Activated CD8-positive, alpha-beta memory T cell treated with anti-CD3 and anti-CD28 coated beads, Interleukin-2, amount 10 ng/mL, durations not matched to agents 7 days and 5 days (primary cell): ENCODE measurements around the gene GLRX3. TPM values are rescaled to one million over a fixed set of nuclear protein-coding genes. Genes with fewer than 3 reads are reported as not detected.
"Not testable (repeated sequence)": the region's sequence is repeated elsewhere in the genome, so short reads cannot be mapped to it uniquely, and the experiment has no call there.

Experiments
- ATAC-seq: fragments of 150-1000 bp; cut with Tn5 transposase; one replicate; pipeline ENCODE4 v1.10.0; 2021; ENCODE audit warnings: moderate library complexity
- CTCF ChIA-PET: fragments of 350-600 bp; sonication (Branson Sonifier 250); formaldehyde crosslinking; loops from one replicate; lab custom pipeline; 2021; ENCODE audit warnings: antibody characterized with exemption; lab: Charles Lee
- DNase-seq: peaks from one replicate; pipeline ENCODE4 v3.0.0-alpha.2; 2020
- H3K27ac Mint-ChIP-seq: one replicate; pipeline ENCODE4 v1.8.0; 2021; ENCODE audit warnings: mild to moderate bottlenecking, mixed read lengths
- H3K27me3 Mint-ChIP-seq: one replicate; pipeline ENCODE4 v1.8.0; 2021; ENCODE audit warnings: mixed read lengths
- H3K36me3 Mint-ChIP-seq: one replicate; pipeline ENCODE4 v1.8.0; 2021; ENCODE audit warnings: mild to moderate bottlenecking, mixed read lengths
- H3K4me1 Mint-ChIP-seq: one replicate; pipeline ENCODE4 v1.8.0; 2021; ENCODE audit warnings: mixed read lengths
- H3K4me3 Mint-ChIP-seq: one replicate; pipeline ENCODE4 v1.8.0; 2021; ENCODE audit warnings: mild to moderate bottlenecking, moderate library complexity, mixed read lengths
- H3K9me3 Mint-ChIP-seq: one replicate; pipeline ENCODE4 v1.8.0; 2022; ENCODE audit warnings: low read depth, mixed read lengths
- total RNA-seq, 2 experiments: library from RNA; stranded (reverse); gene quantifications; one replicate each; pipeline ENCODE4 v1.2.3, GENCODE V29; 2021

The GLRX3 gene
- total RNA-seq, 2 experiments from 2014 or later = 65.0 to 89.7 TPM

GRCh38 chr10:130194194-130194990, 58.2 kb downstream of the GLRX3 start:
- Mint-ChIP-seq H3K36me3 (no peaks in the 10 kb centered on the region), H3K27me3 (peaks cover 9% of the 10 kb centered on the region), H3K27ac (no peak overlapping the region), H3K4me1 (peaks cover 4% of the 10 kb centered on the region), H3K4me3 (no peak overlapping the region), H3K9me3 (no peaks in the 10 kb centered on the region)
- CTCF ChIA-PET = no interaction called here
- DNase-seq (no peak), ATAC-seq (no peak)

- DNase-seq (no peak), ATAC-seq (no peak)
- Mint-ChIP-seq H3K36me3 (no peaks in the 10 kb centered on the region), H3K27me3 (peaks cover 9% of the 10 kb centered on the region), H3K9me3 (no peaks in the 10 kb centered on the region), H3K4me1 (peaks cover 3% of the 10 kb centered on the region), H3K27ac (no peak overlapping the region), H3K4me3 (no peak overlapping the region)
- CTCF ChIA-PET = no interaction called here
These were observed 58.9 kb downstream of the GLRX3 start for GRCh38 chr10:130194991-130195645.

DNA sequence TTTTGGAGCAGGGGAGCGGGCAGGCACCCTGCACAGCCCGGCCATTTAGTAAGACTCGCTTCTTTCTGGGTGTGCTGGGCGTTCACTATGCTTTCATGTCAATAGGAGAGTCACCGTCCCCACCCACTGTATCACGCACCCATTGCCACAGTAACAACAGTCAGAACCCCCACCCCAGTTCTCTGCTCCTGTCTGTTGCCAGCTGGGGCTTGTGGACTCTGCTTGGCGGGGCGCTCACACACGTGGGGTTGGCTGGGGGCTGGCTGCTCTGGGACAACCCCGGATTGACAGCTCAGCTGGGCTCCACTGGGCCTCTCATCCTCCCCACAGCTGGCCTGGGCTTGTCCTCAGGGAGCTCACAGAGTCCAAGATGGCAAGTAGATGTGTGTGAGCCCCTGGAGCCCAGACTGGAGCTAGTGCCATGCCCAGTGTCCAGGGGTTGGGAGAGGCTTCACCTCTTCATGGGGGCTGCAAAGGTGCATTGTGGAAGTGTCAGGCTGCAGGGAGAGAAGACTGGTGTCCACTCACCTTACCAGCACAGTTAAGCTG, 59.6 kb downstream of the GLRX3 start:
- no peak overlapping the region for H3K27ac Mint-ChIP-seq
- H3K4me1 Mint-ChIP-seq = peaks cover 3% of the 10 kb centered on the region
- DNase-seq (no peak), ATAC-seq (no peak)
- H3K36me3 Mint-ChIP-seq = no peaks in the 10 kb centered on the region
- no peaks in the 10 kb centered on the region for H3K9me3 Mint-ChIP-seq
- CTCF ChIA-PET = no interaction called here
- H3K4me3 Mint-ChIP-seq = no peak overlapping the region
- H3K27me3 Mint-ChIP-seq = peaks cover 9% of the 10 kb centered on the region

DNA sequence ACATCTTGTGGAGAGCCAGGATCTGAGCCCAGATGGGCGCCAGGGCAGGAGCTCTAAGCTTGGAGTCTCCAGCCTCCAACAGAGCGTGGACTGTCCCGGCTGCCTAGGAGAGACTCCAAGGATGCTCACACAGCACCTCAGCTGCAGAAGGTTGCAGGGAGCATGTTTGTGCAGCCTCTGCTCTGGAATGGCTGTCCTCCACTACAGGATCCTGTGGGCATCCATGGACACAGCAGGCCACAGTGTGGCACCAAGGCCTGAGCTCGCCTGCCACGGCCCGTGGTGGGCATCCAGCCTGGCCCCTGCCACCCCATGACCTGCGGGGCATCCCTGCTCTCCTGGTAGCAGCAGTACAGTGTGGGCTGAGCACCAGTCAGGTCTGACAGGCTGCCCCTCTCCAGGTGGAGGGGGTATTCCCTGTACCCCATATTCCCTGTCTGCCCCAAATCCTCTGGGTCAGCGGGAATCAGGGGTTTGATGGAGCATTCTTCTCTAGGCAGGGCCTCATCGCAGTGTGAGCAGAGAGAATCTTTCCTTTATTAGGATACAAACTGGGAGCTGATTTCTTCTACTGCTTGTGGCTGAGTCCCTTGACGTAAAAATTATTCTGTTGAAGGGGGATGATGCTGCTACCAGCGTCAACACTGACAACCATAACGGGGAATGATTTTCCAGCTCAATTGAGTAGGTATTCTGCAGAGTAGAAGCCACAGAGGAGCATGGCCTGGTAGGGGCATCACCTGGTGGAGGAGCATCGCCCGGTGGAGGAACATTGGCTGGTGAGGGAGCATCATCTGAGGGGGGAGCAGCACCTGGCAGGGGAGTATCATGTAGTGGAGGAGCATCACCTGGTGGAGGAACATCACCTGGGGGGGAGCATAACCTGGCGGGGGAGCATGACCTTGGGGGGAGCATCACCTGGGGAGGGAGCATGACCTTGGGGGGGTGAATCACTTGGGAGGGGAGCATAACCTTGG, 60.6 kb downstream of the GLRX3 start:
- no peaks in the 10 kb centered on the region for H3K36me3 Mint-ChIP-seq
- H3K27ac Mint-ChIP-seq = no peak overlapping the region
- H3K4me1 Mint-ChIP-seq = no peaks in the 10 kb centered on the region
- H3K4me3 Mint-ChIP-seq = no peak overlapping the region
- no peak for DNase-seq
- ATAC-seq = no peak
- H3K9me3 Mint-ChIP-seq = no peaks in the 10 kb centered on the region
- H3K27me3 Mint-ChIP-seq = peaks cover 2% of the 10 kb centered on the region
- CTCF ChIA-PET = no interaction called here

GRCh38 chr10:130198651-130199050, 62.5 kb downstream of the GLRX3 start:
- CTCF ChIA-PET = interaction anchor here (0.7 kb wide), 1 partner anchor 166 kb away, joined by 3 read pairs; no protein-coding TSS in a partner anchor
- no peaks in the 10 kb centered on the region for H3K9me3 Mint-ChIP-seq
- H3K27me3 Mint-ChIP-seq = no peaks in the 10 kb centered on the region
- no peak for ATAC-seq
- no peaks in the 10 kb centered on the region for H3K4me1 Mint-ChIP-seq
- no peaks in the 10 kb centered on the region for H3K36me3 Mint-ChIP-seq
- no peak overlapping the region for H3K4me3 Mint-ChIP-seq
- no peak overlapping the region for H3K27ac Mint-ChIP-seq
- no peak for DNase-seq

GRCh38 chr10:130200179-130201042, 64.2 kb downstream of the GLRX3 start:
- no peak for ATAC-seq
- no peaks in the 10 kb centered on the region for H3K4me1 Mint-ChIP-seq
- DNase-seq = no peak
- H3K36me3 Mint-ChIP-seq = no peaks in the 10 kb centered on the region
- CTCF ChIA-PET = no interaction called here
- no peaks in the 10 kb centered on the region for H3K9me3 Mint-ChIP-seq
- no peak overlapping the region for H3K27ac Mint-ChIP-seq
- no peak overlapping the region for H3K4me3 Mint-ChIP-seq
- no peaks in the 10 kb centered on the region for H3K27me3 Mint-ChIP-seq

- H3K27me3 Mint-ChIP-seq = no peaks in the 10 kb centered on the region
- CTCF ChIA-PET = no interaction called here
- H3K27ac Mint-ChIP-seq = no peak overlapping the region
- no peaks in the 10 kb centered on the region for H3K4me1 Mint-ChIP-seq
- no peak overlapping the region for H3K4me3 Mint-ChIP-seq
- H3K36me3 Mint-ChIP-seq = no peaks in the 10 kb centered on the region
- no peak for DNase-seq
- H3K9me3 Mint-ChIP-seq = no peaks in the 10 kb centered on the region
- ATAC-seq = no peak
These were observed 64.8 kb downstream of the GLRX3 start for GRCh38 chr10:130201043-130201380.

DNA sequence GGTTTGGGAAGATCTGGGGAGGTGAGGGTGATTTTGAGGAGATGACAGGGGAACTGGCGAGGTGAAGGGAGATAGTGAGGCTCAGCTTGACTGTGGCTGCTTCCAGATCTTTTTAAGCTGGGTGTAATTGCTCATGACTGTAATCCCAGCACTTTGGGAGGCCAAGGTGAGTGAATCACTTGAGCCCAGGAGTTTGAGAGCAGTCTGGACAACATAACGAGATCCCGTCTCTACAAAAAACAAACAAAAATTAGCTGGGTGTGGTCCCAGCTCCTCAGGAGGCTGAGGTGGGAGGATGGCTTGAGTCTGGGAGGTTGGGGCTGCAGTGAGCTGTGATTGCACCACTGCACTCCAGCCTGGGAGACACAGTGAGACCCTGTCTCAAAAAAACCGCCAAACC, 66.0 kb downstream of the GLRX3 start:
- DNase-seq, CTCF ChIA-PET, H3K4me3 Mint-ChIP-seq, ATAC-seq, H3K27ac Mint-ChIP-seq, H3K27me3 Mint-ChIP-seq, H3K36me3 Mint-ChIP-seq, H3K9me3 Mint-ChIP-seq, H3K4me1 Mint-ChIP-seq: not testable (repeated sequence)

GRCh38 chr10:130202984-130203621, 66.9 kb downstream of the GLRX3 start:
- Mint-ChIP-seq H3K4me3 (no peak overlapping the region), H3K4me1 (no peaks in the 10 kb centered on the region), H3K27me3 (no peaks in the 10 kb centered on the region), H3K27ac (no peak overlapping the region), H3K9me3 (no peaks in the 10 kb centered on the region), H3K36me3 (no peaks in the 10 kb centered on the region)
- peak; percentile 9 for ATAC-seq
- CTCF ChIA-PET = no interaction called here
- DNase-seq = no peak

- no peak overlapping the region for H3K4me3 Mint-ChIP-seq
- no peaks in the 10 kb centered on the region for H3K9me3 Mint-ChIP-seq
- H3K36me3 Mint-ChIP-seq = no peaks in the 10 kb centered on the region
- CTCF ChIA-PET = no interaction called here
- no peaks in the 10 kb centered on the region for H3K27me3 Mint-ChIP-seq
- no peak for DNase-seq
- ATAC-seq = no peak
- H3K4me1 Mint-ChIP-seq = no peaks in the 10 kb centered on the region
- no peak overlapping the region for H3K27ac Mint-ChIP-seq
These were observed 67.4 kb downstream of the GLRX3 start for GRCh38 chr10:130203626-130204025.

DNA sequence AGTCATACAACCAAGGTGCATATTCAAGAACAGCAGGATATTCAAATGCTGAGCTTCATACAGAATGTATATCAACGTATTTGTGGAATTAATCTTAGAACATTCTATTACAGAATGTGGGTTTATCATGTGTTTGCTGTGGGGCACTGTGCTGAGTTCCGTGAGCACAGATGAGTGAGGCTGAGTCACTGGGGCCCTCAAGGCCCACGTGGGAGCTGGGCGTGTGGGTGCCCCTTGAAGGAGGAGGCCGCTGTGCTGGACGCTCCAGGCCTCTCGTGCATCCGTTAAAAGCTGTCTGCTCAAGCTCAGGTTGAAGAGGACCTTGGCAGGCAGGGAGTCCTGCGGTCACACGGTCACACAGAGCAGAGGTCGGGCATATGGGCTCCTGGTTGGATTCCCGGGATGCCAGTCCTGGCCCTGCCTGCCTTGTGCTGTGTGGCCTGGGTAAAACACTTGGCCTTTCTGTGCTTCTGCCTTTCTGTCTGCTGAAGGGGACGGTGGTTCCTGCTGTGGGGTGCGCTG, 70.1 kb downstream of the GLRX3 start:
- DNase-seq = no peak
- no peak for ATAC-seq
- no peak overlapping the region for H3K4me3 Mint-ChIP-seq
- no peaks in the 10 kb centered on the region for H3K4me1 Mint-ChIP-seq
- H3K27me3 Mint-ChIP-seq = no peaks in the 10 kb centered on the region
- no peak overlapping the region for H3K27ac Mint-ChIP-seq
- no peaks in the 10 kb centered on the region for H3K36me3 Mint-ChIP-seq
- CTCF ChIA-PET = no interaction called here
- no peaks in the 10 kb centered on the region for H3K9me3 Mint-ChIP-seq

- no peak overlapping the region for H3K4me3 Mint-ChIP-seq
- no peaks in the 10 kb centered on the region for H3K4me1 Mint-ChIP-seq
- no peak for ATAC-seq
- H3K27ac Mint-ChIP-seq = no peak overlapping the region
- no peaks in the 10 kb centered on the region for H3K36me3 Mint-ChIP-seq
- DNase-seq = no peak
- CTCF ChIA-PET = no interaction called here
- H3K27me3 Mint-ChIP-seq = no peaks in the 10 kb centered on the region
- H3K9me3 Mint-ChIP-seq = no peaks in the 10 kb centered on the region
These were observed 71.0 kb downstream of the GLRX3 start for GRCh38 chr10:130207205-130207604.
